T1000 (cell line): ENCODE data around the gene LRP1B.

Experiments
- DNase-seq: peaks from one replicate; lab custom pipeline; 2025; ENCODE audit warnings: mixed read lengths; lab: John Stamatoyannopoulos, UW

LRP1B gene

DNA sequence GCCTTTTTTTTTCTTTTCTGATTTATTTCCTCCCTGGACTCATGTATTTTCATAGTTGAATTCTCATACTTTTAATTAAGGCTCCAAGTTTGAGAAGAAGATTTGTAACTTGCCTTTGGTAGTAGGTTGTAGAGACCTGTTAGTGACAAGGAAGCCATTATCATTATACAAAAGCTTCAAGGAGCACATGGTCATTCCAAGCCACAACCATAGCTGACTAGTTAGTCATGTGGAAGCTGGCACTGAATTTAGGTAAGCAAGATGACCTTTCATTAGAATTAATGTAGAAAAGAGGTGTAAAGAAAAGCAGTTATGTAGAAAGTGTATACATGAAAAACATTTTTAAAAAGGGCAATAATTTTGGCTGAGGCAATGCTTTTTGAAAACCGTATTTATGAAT lies 89.7 kb downstream of the LRP1B start:
- DNase-seq, result no peak

DNA sequence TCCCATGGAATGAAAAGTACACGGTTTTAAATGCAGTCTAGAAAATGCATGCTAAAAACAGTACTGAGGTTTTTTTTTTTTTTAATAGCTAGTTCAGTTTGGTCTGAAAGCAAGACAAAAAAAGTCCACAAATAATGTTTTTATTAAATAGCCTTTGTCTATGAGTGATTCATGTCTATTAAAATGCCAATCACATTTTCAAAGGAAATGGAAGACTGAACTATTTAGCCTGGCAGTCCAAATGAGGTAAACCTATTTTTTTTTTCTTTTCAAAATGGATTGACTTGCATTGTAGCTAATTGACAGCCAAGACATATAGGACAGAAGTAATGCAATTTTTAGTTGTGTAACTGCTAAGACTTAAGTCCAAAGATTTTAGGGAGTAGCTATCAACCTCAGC lies 90.3 kb downstream of the LRP1B start:
- no peak for DNase-seq

- no peak for DNase-seq
Measured at GRCh38 chr2:142038826-142039225, 92.0 kb downstream of the LRP1B start.

- no peak for DNase-seq
Measured at GRCh38 chr2:142037744-142038143, 93.1 kb downstream of the LRP1B start.

DNA sequence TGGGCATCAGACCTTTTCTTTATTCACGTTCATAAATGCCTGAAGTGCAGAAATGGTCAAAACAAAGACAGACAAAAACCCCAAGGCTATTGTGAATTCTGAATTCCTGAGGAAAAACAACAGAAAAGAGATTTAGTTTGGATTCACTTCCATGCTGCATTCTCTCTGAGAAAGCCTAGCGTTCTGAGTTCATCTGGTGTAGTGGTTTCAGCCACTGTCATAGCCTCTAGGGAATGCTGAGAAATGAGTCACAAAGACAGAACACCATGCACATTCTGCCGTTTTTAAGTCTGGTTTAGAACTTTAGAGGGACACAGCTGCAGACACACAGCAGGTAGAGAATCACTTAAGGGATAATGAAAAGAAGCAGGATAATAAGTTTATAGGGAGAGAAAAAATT lies 93.8 kb downstream of the LRP1B start:
- DNase-seq, result no peak

- DNase-seq, result no peak
Measured at GRCh38 chr2:142033393-142033792, 97.4 kb downstream of the LRP1B start.

DNA sequence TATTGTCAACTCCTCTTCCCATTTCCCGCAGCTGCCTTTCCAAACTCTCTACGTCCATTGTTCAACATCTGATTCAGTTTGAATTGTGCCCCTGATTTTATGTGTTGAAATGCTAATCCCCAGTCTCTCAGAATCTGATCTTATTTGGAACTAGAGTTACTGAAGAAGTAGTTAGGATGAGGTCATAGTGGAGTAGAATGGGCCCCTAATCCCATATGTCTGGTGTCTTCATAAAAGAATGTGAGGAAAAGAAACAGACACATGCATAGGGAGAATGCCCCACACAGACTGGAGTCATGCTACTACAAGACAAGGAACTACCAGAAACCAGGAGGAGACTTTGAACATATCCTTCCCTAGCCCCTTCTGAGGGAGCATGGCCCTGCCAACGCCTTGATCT lies 99.2 kb downstream of the LRP1B start:
- DNase-seq, result no peak

GRCh38 chr2:142030735-142031134 lies 100.1 kb downstream of the LRP1B start:
- DNase-seq, result no peak

- no peak for DNase-seq
Measured at GRCh38 chr2:142029974-142030373, 100.8 kb downstream of the LRP1B start.

DNA sequence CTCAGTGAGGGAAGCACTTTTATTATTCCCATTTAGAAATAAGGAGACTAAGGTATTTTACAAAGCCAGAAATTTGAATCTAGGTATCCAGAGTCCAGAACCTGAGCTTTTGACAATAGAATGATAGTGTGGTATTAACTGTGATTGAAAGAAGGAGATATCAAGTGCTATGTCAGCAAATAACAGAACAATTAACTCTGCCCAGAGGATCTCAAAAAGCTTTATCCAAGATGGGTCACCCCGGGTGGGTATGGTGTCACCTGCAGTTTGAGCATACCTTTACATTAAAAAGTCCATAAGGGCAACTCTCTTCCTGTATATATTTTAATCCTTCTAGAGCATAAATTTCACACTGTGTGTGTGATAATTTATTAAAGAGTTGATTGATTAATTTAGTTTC lies 105.4 kb downstream of the LRP1B start:
- DNase-seq, result no peak

DNA sequence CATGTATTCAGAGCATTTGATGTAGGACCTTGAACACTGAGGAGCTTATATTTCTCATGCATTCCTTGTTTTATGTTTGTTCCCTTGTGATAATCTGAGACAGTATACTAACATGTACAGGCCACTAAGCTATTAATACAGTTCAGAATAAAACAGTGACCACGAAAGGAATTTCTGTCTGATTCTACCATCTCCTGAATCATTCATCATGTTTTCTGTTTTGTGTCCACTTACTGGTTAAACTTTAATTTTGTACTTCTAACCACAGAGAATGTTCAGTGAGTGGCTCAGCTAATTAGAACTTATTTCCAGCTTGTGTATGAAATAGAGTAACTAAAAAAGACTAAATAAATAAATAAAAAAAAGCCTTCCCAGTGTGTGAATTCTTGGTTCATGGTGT lies 110.4 kb downstream of the LRP1B start:
- DNase-seq, result no peak

- no peak for DNase-seq
Measured at GRCh38 chr2:142014536-142014935, 116.3 kb downstream of the LRP1B start.

DNA sequence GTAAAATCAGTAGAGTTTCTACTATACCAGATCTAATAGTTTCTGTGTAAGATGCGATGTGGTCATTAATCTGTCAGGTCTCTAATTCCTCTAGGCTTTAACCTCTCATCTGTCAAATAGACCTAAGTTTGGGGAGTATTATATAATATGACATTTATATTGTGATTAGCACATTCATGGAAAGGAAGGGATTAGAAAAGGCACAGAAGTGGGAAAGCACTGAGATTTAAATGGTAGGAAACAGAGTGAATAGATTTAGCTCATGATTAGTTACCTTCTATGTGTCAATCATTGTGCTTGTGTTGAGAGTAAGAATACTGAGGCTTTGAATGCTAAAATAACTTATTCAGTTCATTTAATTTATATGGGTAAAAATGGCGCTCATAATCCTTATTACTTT lies 118.0 kb downstream of the LRP1B start:
- no peak for DNase-seq

DNA sequence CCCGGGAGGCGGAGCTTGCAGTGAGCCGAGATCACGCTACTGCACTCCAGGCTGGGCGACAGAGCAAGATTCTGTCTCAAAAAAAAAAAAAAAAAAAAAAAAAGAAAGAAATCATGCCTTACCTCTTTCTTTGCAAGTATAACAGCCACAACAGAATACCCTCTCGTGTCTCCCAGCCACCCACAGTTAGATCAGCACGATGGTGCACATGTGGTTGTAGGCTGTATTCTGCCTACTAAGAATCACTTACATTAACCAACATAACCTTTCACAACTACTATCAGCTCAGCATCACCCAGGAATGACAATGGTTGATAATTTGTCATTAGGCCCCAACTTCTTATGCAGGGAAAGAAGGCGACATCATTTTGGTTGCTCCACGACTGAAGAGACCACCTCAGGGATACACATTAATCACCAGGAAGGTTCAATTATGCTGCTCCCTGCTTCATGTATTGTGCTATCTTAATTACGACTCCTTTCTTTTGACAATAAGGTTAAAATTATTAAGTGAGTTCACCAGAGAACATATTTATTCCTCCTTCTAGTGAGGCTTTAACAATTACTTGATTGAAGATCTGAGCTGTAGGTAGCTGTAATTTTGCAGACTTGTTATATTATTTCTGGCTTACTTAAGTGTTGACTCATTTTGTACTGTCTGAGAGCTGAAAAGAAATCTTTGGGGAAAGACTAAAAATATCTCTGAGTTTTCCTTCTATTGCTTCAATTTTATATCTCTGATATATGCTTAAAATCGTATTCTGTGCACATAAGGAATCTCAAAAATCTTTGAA lies 120.1 kb downstream of the LRP1B start:
- DNase-seq, result no peak

GRCh38 chr2:142008135-142008744 lies 122.6 kb downstream of the LRP1B start:
- no peak for DNase-seq

- no peak for DNase-seq
Measured at GRCh38 chr2:141994066-141994465, 136.8 kb downstream of the LRP1B start.

DNA sequence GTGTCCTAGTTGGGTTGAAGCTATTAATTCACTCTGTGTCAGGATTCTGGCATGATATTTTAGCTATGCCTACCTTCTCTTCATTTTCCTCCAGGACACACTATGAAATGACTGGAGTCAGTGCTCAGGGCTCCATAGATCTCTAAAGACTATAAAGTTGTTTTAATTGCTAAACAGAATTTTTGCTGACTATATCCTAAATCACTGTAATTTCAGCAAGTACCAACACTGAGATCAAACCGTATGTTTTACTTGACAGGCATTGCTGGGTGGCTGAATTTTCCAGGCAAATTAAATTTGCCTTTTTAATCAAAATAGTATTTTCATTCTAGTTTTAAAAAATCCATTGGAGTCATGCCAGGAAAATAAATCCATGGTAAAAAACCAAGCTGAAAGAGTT lies 138.1 kb downstream of the LRP1B start:
- DNase-seq, result no peak

- no peak for DNase-seq
Measured at GRCh38 chr2:141968433-141968832, 162.4 kb downstream of the LRP1B start.

DNA sequence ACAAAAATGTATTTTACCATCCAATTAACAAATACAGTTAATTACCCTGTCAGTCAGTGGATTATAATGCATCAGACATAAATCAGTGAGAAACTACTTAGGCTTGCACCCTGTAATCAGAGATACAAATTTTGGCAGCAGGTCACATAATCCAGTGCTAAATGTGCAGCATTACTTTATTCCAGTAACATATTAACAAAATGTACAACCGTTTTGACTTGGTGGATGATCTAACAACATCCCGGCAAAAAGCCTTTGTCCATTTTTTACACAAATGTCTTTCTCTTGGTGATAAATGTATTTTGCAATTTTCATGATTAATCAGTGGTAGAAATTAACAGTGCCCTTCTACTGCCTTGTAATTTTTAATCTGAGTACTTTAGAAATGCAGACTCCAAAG lies 162.8 kb downstream of the LRP1B start:
- DNase-seq, result no peak

DNA sequence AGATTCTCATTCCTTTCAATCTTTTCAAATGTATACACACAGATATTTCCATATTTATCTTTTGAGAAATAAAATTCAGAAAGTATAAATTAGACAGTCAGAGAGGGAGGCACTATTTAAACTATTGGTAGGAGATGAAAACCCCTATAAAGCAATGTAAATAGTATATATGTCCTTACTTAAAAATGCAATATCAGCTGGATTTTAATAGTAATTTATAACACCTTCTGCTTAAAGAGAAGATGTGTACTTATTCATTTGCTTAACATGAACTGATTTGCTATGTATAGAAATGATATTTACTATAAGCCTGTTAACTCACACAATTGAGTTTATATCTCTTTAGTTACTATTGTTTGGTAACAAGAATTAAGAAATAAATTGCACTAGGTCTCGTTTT lies 163.3 kb downstream of the LRP1B start:
- no peak for DNase-seq

- DNase-seq, result no peak
Measured at GRCh38 chr2:141959941-141960340, 170.9 kb downstream of the LRP1B start.

GRCh38 chr2:141959016-141959415 lies 171.8 kb downstream of the LRP1B start:
- DNase-seq, result no peak

DNA sequence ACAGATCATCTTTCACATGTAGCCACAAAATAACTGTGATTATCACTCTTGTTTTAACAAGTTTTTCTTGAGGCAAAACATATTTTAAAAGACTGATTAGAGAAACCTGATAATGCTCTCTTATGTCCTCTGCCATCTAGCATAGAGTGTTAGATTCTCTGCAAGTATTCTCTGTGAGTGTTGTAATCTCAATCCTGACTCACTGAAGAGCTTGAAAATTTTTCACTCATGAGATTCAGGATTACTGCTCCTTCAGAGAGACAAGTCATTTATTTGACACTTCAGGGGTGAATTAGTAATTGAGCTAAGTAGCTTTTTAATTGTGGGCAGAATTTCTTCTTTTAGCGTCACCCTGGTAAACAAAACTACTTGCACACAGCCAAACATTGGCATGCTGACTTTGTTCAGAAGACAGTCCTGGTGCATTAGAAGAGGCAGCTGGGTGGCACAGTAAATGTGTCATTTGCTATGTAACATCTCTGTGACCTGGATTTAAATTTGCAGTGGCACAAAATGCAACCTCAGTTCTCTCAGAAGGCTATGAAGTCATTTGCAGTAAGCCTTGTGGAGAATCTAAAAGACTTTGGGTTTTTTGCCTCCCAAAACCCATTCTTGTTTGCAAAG lies 172.9 kb downstream of the LRP1B start:
- no peak for DNase-seq
